Measurements from ENCODE around the gene KAT6B.

KAT6B gene

GRCh38 chr10:75067272-75067671 lies 240.9 kb downstream of the KAT6B start:
- no peak for DNase-seq (ENCODE audit: low read depth in 2 of 2)

GRCh38 chr10:75068523-75068922 lies 242.1 kb downstream of the KAT6B start:
- DNase-seq (ENCODE audit: low read depth in 2 of 2): no peak

GRCh38 chr10:75070476-75070875 lies 244.1 kb downstream of the KAT6B start:
- no peak for DNase-seq (ENCODE audit: low read depth in 2 of 2)

- no peak for DNase-seq (ENCODE audit: low read depth in 2 of 2)
These were observed 244.6 kb downstream of the KAT6B start for GRCh38 chr10:75070961-75071428.

GRCh38 chr10:75071756-75072155 lies 245.4 kb downstream of the KAT6B start:
- no peak for DNase-seq (ENCODE audit: low read depth in 2 of 2)

GRCh38 chr10:75072727-75073126 lies 246.3 kb downstream of the KAT6B start:
- DNase-seq (ENCODE audit: low read depth in 2 of 2): no peak

- DNase-seq (ENCODE audit: low read depth in 2 of 2): no peak
These were observed 247.0 kb downstream of the KAT6B start for GRCh38 chr10:75073442-75073841.

- DNase-seq (ENCODE audit: low read depth in 2 of 2): no peak
These were observed 248.5 kb downstream of the KAT6B start for GRCh38 chr10:75074711-75075445.

- DNase-seq (ENCODE audit: low read depth in 2 of 2): no peak
These were observed 249.9 kb downstream of the KAT6B start for GRCh38 chr10:75076348-75076747.

GRCh38 chr10:75079436-75080083 lies 253.2 kb downstream of the KAT6B start:
- no peak for DNase-seq (ENCODE audit: low read depth in 2 of 2)

- no peak for DNase-seq (ENCODE audit: low read depth in 2 of 2)
These were observed 254.2 kb downstream of the KAT6B start for GRCh38 chr10:75080554-75080953.

- DNase-seq (ENCODE audit: low read depth in 2 of 2): no peak
These were observed 255.0 kb downstream of the KAT6B start for GRCh38 chr10:75081379-75081778.
